H9 (cell line): Measurements from ENCODE around the gene RHBDD1. TPM values are rescaled to one million over a fixed set of nuclear protein-coding genes. Genes with fewer than 3 reads are reported as not detected.

Source experiments
- DNase-seq: peaks from one replicate; pipeline ENCODE4 v3.0.0-alpha.2; 2017
- H2AFZ ChIP-seq: one replicate; pipeline ENCODE4 v1.6.1; 2013; ENCODE audit warnings: mild to moderate bottlenecking, low read length, control low read depth, moderate library complexity
- H2AK5ac ChIP-seq: 2 replicates; pipeline ENCODE4 v1.6.1; 2013; ENCODE audit warnings: low read length, control low read depth, mixed read lengths; ENCODE audit not compliant: insufficient read length
- H2BK120ac ChIP-seq: one replicate; pipeline ENCODE4 v1.6.1; 2013; ENCODE audit warnings: low read depth, mild to moderate bottlenecking, low read length, control low read depth, inconsistent platforms; ENCODE audit not compliant: poor library complexity, severe bottlenecking
- H2BK12ac ChIP-seq: 2 replicates; pipeline ENCODE4 v1.6.1; 2013; ENCODE audit warnings: low read length, control low read depth, mixed read lengths, low read depth; ENCODE audit not compliant: insufficient read length
- H2BK15ac ChIP-seq: 2 replicates; pipeline ENCODE4 v1.6.1; 2013; ENCODE audit warnings: low read depth, low read length, control low read depth
- H2BK20ac ChIP-seq: one replicate; pipeline ENCODE4 v1.6.1; 2013; ENCODE audit warnings: low read depth, mild to moderate bottlenecking, low read length, control low read depth, inconsistent platforms; ENCODE audit not compliant: poor library complexity, severe bottlenecking
- H2BK5ac ChIP-seq: 2 replicates; pipeline ENCODE4 v1.6.1; 2013; ENCODE audit warnings: low read length, control low read depth, mixed read lengths; ENCODE audit not compliant: insufficient read length
- H3K14ac ChIP-seq: 2 replicates; pipeline ENCODE4 v1.6.1; 2013; ENCODE audit warnings: low read length, control low read depth; ENCODE audit not compliant: insufficient read depth
- H3K18ac ChIP-seq: 2 replicates; pipeline ENCODE4 v1.6.1; 2013; ENCODE audit warnings: low read depth, mild to moderate bottlenecking, mixed read lengths, low read length, control low read depth; ENCODE audit not compliant: insufficient read length
- H3K23ac ChIP-seq: 2 replicates; pipeline ENCODE4 v1.6.1; 2013; ENCODE audit warnings: low read length, control low read depth, mixed read lengths, low read depth; ENCODE audit not compliant: insufficient read length
- H3K23me2 ChIP-seq: 2 replicates; pipeline ENCODE4 v1.6.1; 2013; ENCODE audit warnings: low read depth, mild to moderate bottlenecking, mixed read lengths, low read length, control low read depth; ENCODE audit not compliant: insufficient read length, poor library complexity, severe bottlenecking
- H3K27ac ChIP-seq: 2 replicates; pipeline ENCODE4 v1.5.1; 2013; ENCODE audit warnings: low read length, control low read depth, mixed read lengths, low read depth; ENCODE audit not compliant: insufficient read length
- H3K27me3 ChIP-seq: 2 replicates; pipeline ENCODE4 v1.6.1; 2013; ENCODE audit warnings: low read length, control low read depth, inconsistent platforms; ENCODE audit not compliant: insufficient read depth
- H3K4ac ChIP-seq: 2 replicates; pipeline ENCODE4 v1.6.1; 2013; ENCODE audit warnings: low read depth, mild to moderate bottlenecking, control low read depth, inconsistent platforms, low read length, moderate library complexity
- H3K4me1 ChIP-seq: 2 replicates; pipeline ENCODE4 v1.6.1; 2013; ENCODE audit warnings: low read length, control low read depth, inconsistent platforms; ENCODE audit not compliant: insufficient read depth
- H3K4me2 ChIP-seq: 2 replicates; pipeline ENCODE4 v1.6.1; 2013; ENCODE audit warnings: low read length, control low read depth, mixed read lengths; ENCODE audit not compliant: insufficient read length, insufficient read depth
- H3K56ac ChIP-seq: 2 replicates; pipeline ENCODE4 v1.6.1; 2013; ENCODE audit warnings: low read depth, mild to moderate bottlenecking, mixed read lengths, low read length, control low read depth; ENCODE audit not compliant: insufficient read length
- H3K79me1 ChIP-seq: 2 replicates; pipeline ENCODE4 v1.6.1; 2013; ENCODE audit warnings: low read depth, mild to moderate bottlenecking, moderate library complexity, low read length, control low read depth, inconsistent platforms; ENCODE audit not compliant: insufficient read depth, poor library complexity, severe bottlenecking
- H3K79me2 ChIP-seq: 2 replicates; pipeline ENCODE4 v1.6.1; 2013; ENCODE audit warnings: low read length, control low read depth, inconsistent platforms; ENCODE audit not compliant: insufficient read depth
- H3K9ac ChIP-seq: 2 replicates; pipeline ENCODE4 v1.6.1; 2013; ENCODE audit warnings: low read length, control low read depth, mixed read lengths; ENCODE audit not compliant: insufficient read length; ENCODE audit errors: extremely low read depth
- H3K9me3 ChIP-seq: one replicate; pipeline ENCODE4 v1.6.1; 2013; ENCODE audit warnings: low read depth, low read length, inconsistent platforms; ENCODE audit not compliant: control insufficient read depth
- H3T11ph ChIP-seq: one replicate; pipeline ENCODE4 v1.6.1; 2013; ENCODE audit warnings: mild to moderate bottlenecking, low read length, control low read depth, inconsistent platforms
- H4K20me1 ChIP-seq: one replicate; pipeline ENCODE4 v1.6.1; 2013; ENCODE audit not compliant: control insufficient read depth, insufficient read length, insufficient read depth
- H4K5ac ChIP-seq: 2 replicates; pipeline ENCODE4 v1.6.1; 2013; ENCODE audit warnings: low read depth, mild to moderate bottlenecking, mixed read lengths, low read length, control low read depth; ENCODE audit not compliant: insufficient read length
- H4K8ac ChIP-seq: replicated peaks from 2 replicates; pipeline ENCODE4 v1.6.1; 2013; ENCODE audit warnings: low read length, control low read depth, mixed read lengths, low read depth; ENCODE audit not compliant: insufficient read length
- H4K91ac ChIP-seq: 2 replicates; pipeline ENCODE4 v1.6.1; 2013; ENCODE audit warnings: low read depth, mild to moderate bottlenecking, moderate library complexity, mixed read lengths, low read length, control low read depth; ENCODE audit not compliant: insufficient read length
- H3K27ac Mint-ChIP-seq, 3 experiments: 2 replicates in 2 of 3; 3 replicates in 1 of 3; pipeline ENCODE4 v1.8.0; 2020 to 2021; ENCODE audit warnings: mixed read lengths in 3 of 3, mild to moderate bottlenecking in 1 of 3, moderate library complexity in 1 of 3
- H3K27me3 Mint-ChIP-seq: 2 replicates; pipeline ENCODE4 v1.8.0; 2021; ENCODE audit warnings: low read depth, mild to moderate bottlenecking, moderate library complexity, mixed read lengths
- H3K36me3 Mint-ChIP-seq, 3 experiments: 2 replicates in 2 of 3; 3 replicates in 1 of 3; pipeline ENCODE4 v1.8.0; 2020 to 2021; ENCODE audit warnings: low read depth in 3 of 3, mixed read lengths in 3 of 3; ENCODE audit not compliant: insufficient read depth in 1 of 3
- H3K4me1 Mint-ChIP-seq, 2 experiments: 2 replicates each; pipeline ENCODE4 v1.8.0; 2020; ENCODE audit warnings: mixed read lengths in 2 of 2
- H3K4me3 Mint-ChIP-seq, 2 experiments: 2 replicates in 1 of 2; 3 replicates in 1 of 2; pipeline ENCODE4 v1.8.0; 2020 to 2021; ENCODE audit warnings: mild to moderate bottlenecking in 2 of 2, mixed read lengths in 2 of 2, moderate library complexity in 1 of 2
- H3K9me3 Mint-ChIP-seq, 2 experiments: 2 replicates in 1 of 2; 3 replicates in 1 of 2; pipeline ENCODE4 v1.8.0; 2020; ENCODE audit warnings: mild to moderate bottlenecking in 2 of 2, mixed read lengths in 2 of 2, moderate library complexity in 1 of 2
- CTCF ChIP-seq: fragments of 200-600 bp; sonication (generic); conservative IDR thresholded peaks from 3 replicates; pipeline ENCODE4 v1.8.0; 2021; ENCODE audit warnings: antibody characterized with exemption, mild to moderate bottlenecking
- WGBS: extraction: QIAGEN DNeasy Blood & Tissue Kit; methylation state at CpG from one replicate; pipeline ENCODE4 v1.1.7; 2013; ENCODE audit warnings: missing lambda C conversion rate, low lambda C conversion rate, mixed read lengths; ENCODE audit not compliant: insufficient read length; ENCODE audit errors: extremely low coverage; 5-methylcytosine and 5-hydroxymethylcytosine counted together
- total RNA-seq: library from RNA; stranded (reverse); gene quantifications from 2 replicates; pipeline ENCODE4 v1.2.1, GENCODE V29; 2021

Gene RHBDD1
- total RNA-seq, 1 experiment from 2014 or later, result 24.9 TPM

GRCh38 chr2:226915846-226916360, 80.0 kb downstream of the RHBDD1 start:
- Mint-ChIP-seq H3K27ac (no peak overlapping the region), H3K9me3 (no peaks in the 10 kb centered on the region), H3K27me3 (no peaks in the 10 kb centered on the region), H3K4me3 (no peak overlapping the region), H3K4me1 (no peaks in the 10 kb centered on the region), H3K36me3 (no peaks in the 10 kb centered on the region)
- H3K27ac ChIP-seq, result no peak overlapping the region
- no peak overlapping the region for H3K56ac ChIP-seq
- H3K4me1 ChIP-seq, result no peaks in the 10 kb centered on the region
- H2AK5ac ChIP-seq, result no peak overlapping the region
- WGBS, result no CpG with 5 or more reads among the region's 6 CpGs
- no peaks in the 10 kb centered on the region for H3K27me3 ChIP-seq
- H4K91ac ChIP-seq, result no peak overlapping the region
- no peak overlapping the region for H3K4me2 ChIP-seq
- no peaks in the 10 kb centered on the region for H3K79me2 ChIP-seq
- H4K8ac ChIP-seq, result no peak overlapping the region
- no peak overlapping the region for H2BK120ac ChIP-seq
- H2BK5ac ChIP-seq, result no peak overlapping the region
- TF ChIP-seq CTCF, result no peak
- no peak overlapping the region for H3K14ac ChIP-seq
- no peak for DNase-seq
- H3K23me2 ChIP-seq, result no peaks in the 10 kb centered on the region
- H3K9ac ChIP-seq, result no peak overlapping the region
- no peak overlapping the region for H2BK20ac ChIP-seq
- H3T11ph ChIP-seq, result no peak overlapping the region
- no peaks in the 10 kb centered on the region for H3K9me3 ChIP-seq
- no peak overlapping the region for H3K4ac ChIP-seq
- no peak overlapping the region for H4K5ac ChIP-seq
- H2AFZ ChIP-seq, result no peak overlapping the region
- no peak overlapping the region for H2BK15ac ChIP-seq
- no peaks in the 10 kb centered on the region for H3K79me1 ChIP-seq
- H3K23ac ChIP-seq, result no peak overlapping the region
- no peaks in the 10 kb centered on the region for H4K20me1 ChIP-seq
- H3K18ac ChIP-seq, result no peak overlapping the region
- no peak overlapping the region for H2BK12ac ChIP-seq
